H1 (cell line): ENCODE data around the gene EML5.

Source experiments
- CEBPB ChIP-seq: IDR thresholded peaks from 2 replicates; pipeline ENCODE4 v1.6.1; 2012; ENCODE audit warnings: low read depth, low read length
- CHD2 ChIP-seq: IDR thresholded peaks from 2 replicates; pipeline ENCODE4 v1.6.1; 2012; ENCODE audit warnings: low read length, improper control_type of control experiment
- CREB1 ChIP-seq: IDR thresholded peaks from 2 replicates; pipeline ENCODE4 v1.6.1; 2012; ENCODE audit warnings: inconsistent platforms
- CTCF ChIP-seq, 3 experiments: IDR thresholded peaks; 1 replicate in 2 of 3; 2 replicates in 1 of 3; pipeline versions ENCODE4 v1.5.1 to v1.6.1; 2011; ENCODE audit warnings: low read length in 3 of 3, mild to moderate bottlenecking in 3 of 3, inconsistent platforms in 2 of 3, low read depth in 1 of 3, moderate library complexity in 1 of 3; ENCODE audit not compliant: insufficient read depth in 1 of 3; ENCODE audit errors: control extremely low read depth in 1 of 3
- GABPA ChIP-seq: IDR thresholded peaks from 2 replicates; pipeline ENCODE4 v1.6.1; 2011; ENCODE audit warnings: mild to moderate bottlenecking, low read length, moderate library complexity, borderline replicate concordance; ENCODE audit not compliant: insufficient read depth
- HDAC2 ChIP-seq, 2 experiments: fragments of 300-600 bp in 1 of 2; sonication (generic) in 1 of 2; IDR thresholded peaks; 2 replicates each; pipeline ENCODE4 v1.6.1; 2011 to 2012; ENCODE audit warnings: low read depth in 2 of 2, low read length in 2 of 2, mild to moderate bottlenecking in 2 of 2, moderate library complexity in 2 of 2, borderline replicate concordance in 1 of 2, inconsistent platforms in 1 of 2
- JUND ChIP-seq: IDR thresholded peaks from 2 replicates; pipeline ENCODE4 v1.6.1; 2011; ENCODE audit warnings: mild to moderate bottlenecking, improper control_type of control experiment, low read length
- MAX ChIP-seq: IDR thresholded peaks from 2 replicates; pipeline ENCODE4 v1.6.1; 2012; ENCODE audit warnings: inconsistent platforms
- RAD21 ChIP-seq, 2 experiments: IDR thresholded peaks in 1 of 2; conservative IDR thresholded peaks in 1 of 2; 2 replicates each; pipeline ENCODE4 v1.6.1; 2011; ENCODE audit warnings: low read depth in 2 of 2, low read length in 2 of 2, improper control_type of control experiment in 1 of 2, inconsistent platforms in 1 of 2, mild to moderate bottlenecking in 1 of 2, moderate library complexity in 1 of 2
- RFX5 ChIP-seq: IDR thresholded peaks from 2 replicates; pipeline ENCODE4 v1.6.1; 2011; ENCODE audit warnings: low read depth, low read length, improper control_type of control experiment, borderline replicate concordance
- RXRA ChIP-seq: IDR thresholded peaks from 2 replicates; pipeline ENCODE4 v1.6.1; 2011; ENCODE audit warnings: low read depth, mild to moderate bottlenecking, low read length, moderate library complexity; ENCODE audit not compliant: insufficient read depth
- SP2 ChIP-seq: IDR thresholded peaks from 2 replicates; pipeline ENCODE4 v1.6.1; 2012; ENCODE audit warnings: mild to moderate bottlenecking, low read length, inconsistent platforms
- YY1 ChIP-seq: IDR thresholded peaks from 2 replicates; pipeline ENCODE4 v1.6.1; 2011; ENCODE audit warnings: low read depth, mild to moderate bottlenecking, low read length
- ZNF274 ChIP-seq: IDR thresholded peaks from 2 replicates; pipeline ENCODE4 v1.7.0; 2012; ENCODE audit warnings: low read length, borderline replicate concordance; ENCODE audit errors: extremely low read depth

- TF ChIP-seq CHD2 = no peak
- no peak for TF ChIP-seq GABPA
- no peak for TF ChIP-seq RFX5
- TF ChIP-seq JUND = no peak
- TF ChIP-seq CREB1 = no peak
- no peak for TF ChIP-seq CTCF (IDR thresholded peaks at IDR 0.05; ENCODE audit: control extremely low read depth in 1 of 3, insufficient read depth in 1 of 3, low read depth in 1 of 3, low read length in 3 of 3)
- TF ChIP-seq RAD21 (IDR thresholded peaks at IDR 0.05 in 1 of 2, conservative IDR thresholded peaks at IDR 0.05 in 1 of 2; ENCODE audit: low read depth in 2 of 2, low read length in 2 of 2) = no peak
- TF ChIP-seq CEBPB = no peak
- TF ChIP-seq ZNF274 = no peak
- no peak for TF ChIP-seq HDAC2 (IDR thresholded peaks at IDR 0.05; ENCODE audit: borderline replicate concordance in 1 of 2, low read depth in 2 of 2, low read length in 2 of 2)
- no peak for TF ChIP-seq SP2
- TF ChIP-seq YY1 = no peak
- no peak for TF ChIP-seq RXRA
- TF ChIP-seq MAX = no peak
Observed at GRCh38 chr14:88576222-88576621, 216.5 kb downstream of the EML5 start.
